Trophoblast cell (in vitro differentiated cells and primary cell): ENCODE data around the gene KCND2.

Experiments
- DNase-seq, 2 donors: peaks; one replicate each; pipeline ENCODE4 v3.0.0-alpha.2; 2016
- H2AFZ ChIP-seq: 2 replicates; pipeline ENCODE4 v1.6.1; 2013; ENCODE audit warnings: low read length, moderate library complexity, mild to moderate bottlenecking; ENCODE audit not compliant: insufficient read depth, poor library complexity
- H2AK5ac ChIP-seq: 2 replicates; pipeline ENCODE4 v1.6.1; 2013; ENCODE audit warnings: mild to moderate bottlenecking, low read length
- H2BK120ac ChIP-seq: 2 replicates; pipeline ENCODE4 v1.6.1; 2013; ENCODE audit warnings: low read length, mild to moderate bottlenecking, moderate library complexity; ENCODE audit not compliant: insufficient read depth, poor library complexity
- H2BK12ac ChIP-seq: 2 replicates; pipeline ENCODE4 v1.6.1; 2013; ENCODE audit warnings: mild to moderate bottlenecking, low read length, moderate library complexity
- H2BK5ac ChIP-seq: 2 replicates; pipeline ENCODE4 v1.6.1; 2013; ENCODE audit warnings: low read length, low read depth, moderate library complexity, mild to moderate bottlenecking; ENCODE audit not compliant: poor library complexity
- H3K14ac ChIP-seq: 2 replicates; pipeline ENCODE4 v1.6.1; 2013; ENCODE audit warnings: mild to moderate bottlenecking, low read length
- H3K18ac ChIP-seq: 2 replicates; pipeline ENCODE4 v1.6.1; 2013; ENCODE audit warnings: mild to moderate bottlenecking, low read length
- H3K23ac ChIP-seq: 2 replicates; pipeline ENCODE4 v1.6.1; 2013; ENCODE audit warnings: low read length
- H3K27ac ChIP-seq: 2 replicates; pipeline ENCODE4 v1.5.1; 2013; ENCODE audit warnings: low read depth, mild to moderate bottlenecking, inconsistent platforms, low read length, moderate library complexity
- H3K27me3 ChIP-seq: 2 replicates; pipeline ENCODE4 v1.6.1; 2013; ENCODE audit warnings: inconsistent platforms, mild to moderate bottlenecking, low read length, moderate library complexity; ENCODE audit not compliant: insufficient read depth
- H3K36me3 ChIP-seq, 2 experiments: 1 replicate in 1 of 2; 2 replicates in 1 of 2; pipeline ENCODE4 v1.6.1; 2013; ENCODE audit warnings: low read length in 2 of 2, mild to moderate bottlenecking in 2 of 2, moderate library complexity in 1 of 2; ENCODE audit not compliant: insufficient read depth in 2 of 2, control insufficient read depth in 1 of 2
- H3K4ac ChIP-seq: 2 replicates; pipeline ENCODE4 v1.6.1; 2013; ENCODE audit warnings: low read depth, mild to moderate bottlenecking, low read length, moderate library complexity
- H3K4me1 ChIP-seq, 2 experiments: 1 replicate in 1 of 2; 2 replicates in 1 of 2; pipeline ENCODE4 v1.6.1; 2013; ENCODE audit warnings: low read length in 2 of 2, mild to moderate bottlenecking in 2 of 2, moderate library complexity in 1 of 2; ENCODE audit not compliant: insufficient read depth in 2 of 2, control insufficient read depth in 1 of 2
- H3K4me2 ChIP-seq: 2 replicates; pipeline ENCODE4 v1.6.1; 2013; ENCODE audit warnings: inconsistent platforms, mild to moderate bottlenecking, low read length, moderate library complexity
- H3K4me3 ChIP-seq: 2 replicates; pipeline ENCODE4 v1.5.1; 2013; ENCODE audit warnings: mild to moderate bottlenecking, low read depth, low read length, inconsistent platforms
- H3K79me1 ChIP-seq: one replicate; pipeline ENCODE4 v1.6.1; 2013; ENCODE audit warnings: low read length
- H3K79me2 ChIP-seq: 2 replicates; pipeline ENCODE4 v1.6.1; 2013; ENCODE audit warnings: low read length, mild to moderate bottlenecking; ENCODE audit not compliant: control insufficient read depth, insufficient read depth, poor library complexity
- H3K9ac ChIP-seq: 2 replicates; pipeline ENCODE4 v1.6.1; 2013; ENCODE audit warnings: mild to moderate bottlenecking, low read length
- H3K9me3 ChIP-seq: 2 replicates; pipeline ENCODE4 v1.6.1; 2013; ENCODE audit warnings: low read depth, mild to moderate bottlenecking, control low read depth, inconsistent platforms, low read length; ENCODE audit not compliant: insufficient read depth
- H4K12ac ChIP-seq: 2 replicates; pipeline ENCODE4 v1.6.1; 2013; ENCODE audit warnings: low read depth, mild to moderate bottlenecking, low read length, moderate library complexity
- H4K8ac ChIP-seq: 2 replicates; pipeline ENCODE4 v1.6.1; 2013; ENCODE audit warnings: low read depth, mild to moderate bottlenecking, low read length, moderate library complexity
- H4K91ac ChIP-seq: one replicate; pipeline ENCODE4 v1.6.1; 2013; ENCODE audit warnings: low read depth, mild to moderate bottlenecking, low read length, moderate library complexity
- WGBS: extraction: QIAGEN DNeasy Blood & Tissue Kit; methylation state at CpG from one replicate; pipeline ENCODE4 v1.1.7; 2013; ENCODE audit warnings: missing lambda C conversion rate; ENCODE audit not compliant: insufficient read length, insufficient coverage; ENCODE audit errors: extremely low coverage; 5-methylcytosine and 5-hydroxymethylcytosine counted together

Gene KCND2

DNA sequence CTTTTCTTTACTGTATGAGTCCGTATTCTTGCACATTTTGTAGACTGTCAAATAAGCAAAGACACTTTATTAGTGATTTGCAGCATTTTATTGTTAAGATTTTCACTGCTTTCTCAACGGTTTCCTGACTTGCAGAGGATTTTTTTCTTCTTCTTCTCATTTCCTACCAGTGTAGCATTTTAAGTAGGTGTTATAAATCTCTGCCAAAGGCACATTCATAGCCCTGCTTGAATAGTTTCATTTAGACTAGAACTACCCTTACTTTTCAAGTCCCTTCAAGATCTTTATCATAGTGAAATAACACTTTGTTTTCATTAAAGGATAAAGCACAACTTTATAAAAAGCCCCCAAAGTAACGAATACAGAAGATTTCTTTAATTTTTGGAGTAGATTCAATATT is 313.6 kb downstream of the KCND2 start:
- no peak overlapping the region for H3K4ac ChIP-seq
- no peak overlapping the region for H3K14ac ChIP-seq
- H2BK120ac ChIP-seq, result no peak overlapping the region
- H3K4me1 ChIP-seq, result no peaks in the 10 kb centered on the region
- H2BK5ac ChIP-seq, result no peak overlapping the region
- H4K91ac ChIP-seq, result no peak overlapping the region
- H3K23ac ChIP-seq, result no peak overlapping the region
- no peak overlapping the region for H3K27ac ChIP-seq
- no peak for DNase-seq
- H3K18ac ChIP-seq, result no peak overlapping the region
- no peak overlapping the region for H4K8ac ChIP-seq
- H3K36me3 ChIP-seq, result no peaks in the 10 kb centered on the region
- H2AFZ ChIP-seq, result no peak overlapping the region
- H3K79me2 ChIP-seq, result no peaks in the 10 kb centered on the region
- H3K4me2 ChIP-seq, result no peak overlapping the region
- H3K27me3 ChIP-seq, result no peaks in the 10 kb centered on the region
- no peak overlapping the region for H3K9ac ChIP-seq
- no CpG with 5 or more reads among the region's 3 CpGs for WGBS
- H2BK12ac ChIP-seq, result no peak overlapping the region
- no peak overlapping the region for H2AK5ac ChIP-seq
- no peaks in the 10 kb centered on the region for H3K79me1 ChIP-seq
- H4K12ac ChIP-seq, result no peak overlapping the region
- H3K4me3 ChIP-seq, result no peak overlapping the region
- no peaks in the 10 kb centered on the region for H3K9me3 ChIP-seq

DNA sequence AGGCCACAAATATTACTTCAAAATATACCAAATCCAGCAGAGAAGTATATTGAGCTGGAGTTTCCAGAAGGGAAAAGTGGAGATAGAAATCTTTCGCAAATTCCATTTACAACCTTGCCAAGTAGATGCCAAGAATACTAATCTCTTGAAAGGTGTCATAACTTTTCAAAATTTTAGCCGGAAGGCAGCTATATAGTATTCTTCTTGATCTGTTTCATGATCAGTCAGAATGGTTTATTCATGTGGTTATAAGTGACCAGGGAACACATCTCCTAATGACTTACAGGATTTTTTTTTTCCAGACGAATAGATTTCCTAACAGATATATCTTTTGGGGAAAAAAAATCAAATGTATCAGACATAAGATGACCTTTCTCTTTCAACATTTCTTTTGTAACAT is 314.3 kb downstream of the KCND2 start:
- DNase-seq, result peak; percentile 20 to 88
- no peak overlapping the region for H2BK12ac ChIP-seq
- H2BK120ac ChIP-seq, result no peak overlapping the region
- no peak overlapping the region for H3K23ac ChIP-seq
- H3K9me3 ChIP-seq, result no peaks in the 10 kb centered on the region
- H3K79me1 ChIP-seq, result no peaks in the 10 kb centered on the region
- no peaks in the 10 kb centered on the region for H3K79me2 ChIP-seq
- no peak overlapping the region for H3K4me2 ChIP-seq
- no peaks in the 10 kb centered on the region for H3K36me3 ChIP-seq
- no peak overlapping the region for H3K4me3 ChIP-seq
- no peak overlapping the region for H3K18ac ChIP-seq
- H2BK5ac ChIP-seq, result no peak overlapping the region
- H3K4ac ChIP-seq, result no peak overlapping the region
- WGBS, result no CpG with 5 or more reads among the region's 3 CpGs
- H4K12ac ChIP-seq, result no peak overlapping the region
- H3K27ac ChIP-seq, result no peak overlapping the region
- no peaks in the 10 kb centered on the region for H3K4me1 ChIP-seq
- H4K91ac ChIP-seq, result no peak overlapping the region
- H4K8ac ChIP-seq, result no peak overlapping the region
- no peak overlapping the region for H3K9ac ChIP-seq
- no peaks in the 10 kb centered on the region for H3K27me3 ChIP-seq
- no peak overlapping the region for H2AFZ ChIP-seq
- H3K14ac ChIP-seq, result no peak overlapping the region
- H2AK5ac ChIP-seq, result no peak overlapping the region

DNA sequence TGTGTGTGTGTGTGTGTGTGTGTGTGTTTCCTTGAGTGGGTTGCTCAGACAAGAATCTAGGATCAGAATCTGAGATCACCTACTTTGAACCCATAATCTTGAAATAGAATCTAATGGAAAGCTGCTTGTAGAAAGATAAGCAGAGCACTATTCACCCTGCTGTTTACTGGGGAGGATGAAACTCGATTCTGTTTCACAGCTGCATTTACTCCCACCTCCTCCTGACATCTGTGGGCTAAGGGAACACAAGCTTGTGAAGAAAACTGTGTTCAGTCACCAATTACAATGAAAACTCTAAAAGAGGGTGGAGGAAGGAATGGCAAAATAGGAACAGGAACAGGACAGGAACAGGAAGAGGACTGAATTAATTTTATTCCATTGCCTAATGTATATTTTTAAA is 315.4 kb downstream of the KCND2 start:
- H3K23ac ChIP-seq, result no peak overlapping the region
- H3K27ac ChIP-seq, result no peak overlapping the region
- no peak for DNase-seq
- no peaks in the 10 kb centered on the region for H3K27me3 ChIP-seq
- H3K14ac ChIP-seq, result no peak overlapping the region
- H2BK5ac ChIP-seq, result no peak overlapping the region
- no peaks in the 10 kb centered on the region for H3K79me1 ChIP-seq
- no peak overlapping the region for H4K8ac ChIP-seq
- H3K4ac ChIP-seq, result no peak overlapping the region
- H3K18ac ChIP-seq, result no peak overlapping the region
- H2BK120ac ChIP-seq, result no peak overlapping the region
- no peaks in the 10 kb centered on the region for H3K9me3 ChIP-seq
- no peak overlapping the region for H2BK12ac ChIP-seq
- no peak overlapping the region for H4K91ac ChIP-seq
- WGBS, result no CpG with 5 or more reads among the region's 1 CpG
- no peak overlapping the region for H3K4me2 ChIP-seq
- no peak overlapping the region for H4K12ac ChIP-seq
- no peak overlapping the region for H3K4me3 ChIP-seq
- no peaks in the 10 kb centered on the region for H3K79me2 ChIP-seq
- H3K36me3 ChIP-seq, result no peaks in the 10 kb centered on the region
- no peak overlapping the region for H2AFZ ChIP-seq
- no peaks in the 10 kb centered on the region for H3K4me1 ChIP-seq
- no peak overlapping the region for H3K9ac ChIP-seq
- H2AK5ac ChIP-seq, result no peak overlapping the region

DNA sequence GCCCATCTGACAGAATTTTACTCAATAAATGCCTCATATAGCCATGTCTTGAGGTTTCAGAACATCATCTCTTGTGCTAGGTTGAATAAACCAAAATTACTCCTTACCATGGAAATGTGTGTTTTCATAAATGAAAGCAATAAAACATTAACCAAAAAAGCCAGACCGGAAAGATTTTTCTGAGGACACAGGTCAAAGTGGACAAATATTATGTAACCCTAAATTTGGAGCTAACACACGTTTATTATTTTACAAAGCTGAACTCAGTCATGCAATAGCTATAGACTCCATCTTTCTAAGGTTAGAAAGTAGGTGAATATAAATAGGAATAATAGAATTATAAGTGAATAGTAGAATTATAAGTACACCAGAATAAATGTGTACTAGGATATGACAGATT is 315.9 kb downstream of the KCND2 start:
- H3K79me2 ChIP-seq, result no peaks in the 10 kb centered on the region
- H4K12ac ChIP-seq, result no peak overlapping the region
- no peak overlapping the region for H3K18ac ChIP-seq
- H2AFZ ChIP-seq, result no peak overlapping the region
- no peak overlapping the region for H2AK5ac ChIP-seq
- H3K9ac ChIP-seq, result no peak overlapping the region
- H3K23ac ChIP-seq, result no peak overlapping the region
- no peaks in the 10 kb centered on the region for H3K9me3 ChIP-seq
- H4K8ac ChIP-seq, result no peak overlapping the region
- DNase-seq, result no peak
- H3K4me1 ChIP-seq, result no peaks in the 10 kb centered on the region
- H2BK120ac ChIP-seq, result no peak overlapping the region
- H3K4me3 ChIP-seq, result no peak overlapping the region
- no peak overlapping the region for H3K4me2 ChIP-seq
- H3K4ac ChIP-seq, result no peak overlapping the region
- no peak overlapping the region for H4K91ac ChIP-seq
- no peak overlapping the region for H2BK12ac ChIP-seq
- no peak overlapping the region for H3K27ac ChIP-seq
- H3K27me3 ChIP-seq, result no peaks in the 10 kb centered on the region
- WGBS, result no CpG with 5 or more reads among the region's 2 CpGs
- H3K79me1 ChIP-seq, result no peaks in the 10 kb centered on the region
- no peak overlapping the region for H3K14ac ChIP-seq
- no peaks in the 10 kb centered on the region for H3K36me3 ChIP-seq
- H2BK5ac ChIP-seq, result no peak overlapping the region
